Progenitor cell of endocrine pancreas (in vitro differentiated cells): ENCODE data around the gene PGBD4. TPM values are rescaled to one million over a fixed set of nuclear protein-coding genes. Genes with fewer than 3 reads are reported as not detected.

ENCODE experiments used
- DNase-seq: peaks from one replicate; pipeline ENCODE4 v3.0.0; 2021; ENCODE audit warnings: low spot score; ENCODE audit not compliant: unreplicated experiment
- H3K27ac Mint-ChIP-seq: 2 replicates; pipeline ENCODE4 v1.8.0; 2021; ENCODE audit warnings: mild to moderate bottlenecking, moderate library complexity, mixed read lengths
- H3K27me3 Mint-ChIP-seq: 2 replicates; pipeline ENCODE4 v1.8.0; 2021; ENCODE audit warnings: mixed read lengths
- H3K36me3 Mint-ChIP-seq: 2 replicates; pipeline ENCODE4 v1.8.0; 2022; ENCODE audit warnings: mixed read lengths; ENCODE audit not compliant: insufficient read depth
- H3K4me1 Mint-ChIP-seq: 2 replicates; pipeline ENCODE4 v1.8.0; 2021; ENCODE audit warnings: low read depth, mixed read lengths
- H3K4me3 Mint-ChIP-seq: 2 replicates; pipeline ENCODE4 v1.8.0; 2021; ENCODE audit warnings: low read depth, mild to moderate bottlenecking, moderate library complexity, mixed read lengths
- H3K9me3 Mint-ChIP-seq: 2 replicates; pipeline ENCODE4 v1.8.0; 2021; ENCODE audit warnings: low read depth, mixed read lengths
- CTCF ChIP-seq: fragments of 200-600 bp; sonication (generic); IDR thresholded peaks from one replicate; pipeline ENCODE4 v1.5.0; 2021; ENCODE audit warnings: antibody characterized with exemption, mild to moderate bottlenecking; ENCODE audit not compliant: unreplicated experiment
- total RNA-seq: library from RNA; stranded (reverse); gene quantifications from 2 replicates; pipeline ENCODE4 v1.2.1, GENCODE V29; 2021

The PGBD4 gene
- total RNA-seq, 1 donor from 2014 or later: 1.7 TPM

- H3K27ac Mint-ChIP-seq: no peak overlapping the region
- no peaks in the 10 kb centered on the region for H3K4me1 Mint-ChIP-seq
- H3K4me3 Mint-ChIP-seq: no peak overlapping the region
- peaks cover 6% of the 10 kb centered on the region for H3K27me3 Mint-ChIP-seq
- DNase-seq: no peak
- TF ChIP-seq CTCF: no peak
- no peaks in the 10 kb centered on the region for H3K36me3 Mint-ChIP-seq
- H3K9me3 Mint-ChIP-seq: no peaks in the 10 kb centered on the region
Observed at GRCh38 chr15:34059946-34060345, 41.9 kb upstream of the PGBD4 start.

GRCh38 chr15:34064438-34064837 lies 37.4 kb upstream of the PGBD4 start:
- DNase-seq: no peak
- H3K27ac Mint-ChIP-seq: no peak overlapping the region
- H3K4me3 Mint-ChIP-seq: no peak overlapping the region
- peaks cover 6% of the 10 kb centered on the region for H3K27me3 Mint-ChIP-seq
- no peak for TF ChIP-seq CTCF
- H3K36me3 Mint-ChIP-seq: no peaks in the 10 kb centered on the region
- H3K4me1 Mint-ChIP-seq: no peaks in the 10 kb centered on the region
- no peaks in the 10 kb centered on the region for H3K9me3 Mint-ChIP-seq

- Mint-ChIP-seq H3K36me3 (no peaks in the 10 kb centered on the region), H3K4me1 (no peaks in the 10 kb centered on the region), H3K27me3 (no peaks in the 10 kb centered on the region), H3K4me3 (no peak overlapping the region), H3K9me3 (no peaks in the 10 kb centered on the region), H3K27ac (no peak overlapping the region)
- DNase-seq: no peak
- no peak for TF ChIP-seq CTCF
Observed at GRCh38 chr15:34065261-34065660, 36.6 kb upstream of the PGBD4 start.

- H3K27me3 Mint-ChIP-seq: no peaks in the 10 kb centered on the region
- H3K27ac Mint-ChIP-seq: no peak overlapping the region
- H3K9me3 Mint-ChIP-seq: no peaks in the 10 kb centered on the region
- H3K4me3 Mint-ChIP-seq: no peak overlapping the region
- no peaks in the 10 kb centered on the region for H3K4me1 Mint-ChIP-seq
- no peak for DNase-seq
- no peaks in the 10 kb centered on the region for H3K36me3 Mint-ChIP-seq
- TF ChIP-seq CTCF: no peak
Observed at GRCh38 chr15:34065941-34066340, 35.9 kb upstream of the PGBD4 start.

GRCh38 chr15:34070003-34070402 lies 31.9 kb upstream of the PGBD4 start:
- TF ChIP-seq CTCF: no peak
- no peaks in the 10 kb centered on the region for H3K27me3 Mint-ChIP-seq
- no peaks in the 10 kb centered on the region for H3K9me3 Mint-ChIP-seq
- no peaks in the 10 kb centered on the region for H3K36me3 Mint-ChIP-seq
- no peak for DNase-seq
- H3K27ac Mint-ChIP-seq: no peak overlapping the region
- H3K4me1 Mint-ChIP-seq: no peaks in the 10 kb centered on the region
- no peak overlapping the region for H3K4me3 Mint-ChIP-seq
